ENCODE data around the gene RFXAP.

RFXAP gene

DNA sequence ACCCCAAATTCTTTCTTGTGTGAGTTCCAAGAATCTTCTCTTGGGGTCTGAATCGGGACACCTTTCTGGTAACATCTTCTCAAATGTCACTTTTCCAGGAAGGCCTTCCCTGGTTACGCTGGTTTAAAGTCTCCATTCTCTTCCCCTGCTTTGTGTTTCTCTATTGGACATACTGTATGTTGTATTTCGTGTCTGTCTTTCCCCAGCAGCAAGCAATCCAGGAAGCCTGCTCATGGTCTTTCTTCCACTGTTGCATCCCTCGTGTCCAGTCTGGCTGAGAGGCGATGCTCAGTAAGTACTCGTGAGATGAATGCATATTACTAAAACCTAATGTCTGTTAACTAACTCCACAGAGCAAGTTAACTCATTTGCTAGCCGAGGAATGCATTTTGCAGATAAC, 43.7 kb downstream of the RFXAP start:
- TF ChIP-seq ZFX (IDR thresholded peaks at IDR 0.05) = no peak
- TF ChIP-seq, protein P1, sequence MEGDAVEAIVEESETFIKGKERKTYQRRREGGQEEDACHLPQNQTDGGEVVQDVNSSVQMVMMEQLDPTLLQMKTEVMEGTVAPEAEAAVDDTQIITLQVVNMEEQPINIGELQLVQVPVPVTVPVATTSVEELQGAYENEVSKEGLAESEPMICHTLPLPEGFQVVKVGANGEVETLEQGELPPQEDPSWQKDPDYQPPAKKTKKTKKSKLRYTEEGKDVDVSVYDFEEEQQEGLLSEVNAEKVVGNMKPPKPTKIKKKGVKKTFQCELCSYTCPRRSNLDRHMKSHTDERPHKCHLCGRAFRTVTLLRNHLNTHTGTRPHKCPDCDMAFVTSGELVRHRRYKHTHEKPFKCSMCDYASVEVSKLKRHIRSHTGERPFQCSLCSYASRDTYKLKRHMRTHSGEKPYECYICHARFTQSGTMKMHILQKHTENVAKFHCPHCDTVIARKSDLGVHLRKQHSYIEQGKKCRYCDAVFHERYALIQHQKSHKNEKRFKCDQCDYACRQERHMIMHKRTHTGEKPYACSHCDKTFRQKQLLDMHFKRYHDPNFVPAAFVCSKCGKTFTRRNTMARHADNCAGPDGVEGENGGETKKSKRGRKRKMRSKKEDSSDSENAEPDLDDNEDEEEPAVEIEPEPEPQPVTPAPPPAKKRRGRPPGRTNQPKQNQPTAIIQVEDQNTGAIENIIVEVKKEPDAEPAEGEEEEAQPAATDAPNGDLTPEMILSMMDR (conservative IDR thresholded peaks at IDR 0.05) = no peak
- H3K27ac ChIP-seq = no peak overlapping the region

DNA sequence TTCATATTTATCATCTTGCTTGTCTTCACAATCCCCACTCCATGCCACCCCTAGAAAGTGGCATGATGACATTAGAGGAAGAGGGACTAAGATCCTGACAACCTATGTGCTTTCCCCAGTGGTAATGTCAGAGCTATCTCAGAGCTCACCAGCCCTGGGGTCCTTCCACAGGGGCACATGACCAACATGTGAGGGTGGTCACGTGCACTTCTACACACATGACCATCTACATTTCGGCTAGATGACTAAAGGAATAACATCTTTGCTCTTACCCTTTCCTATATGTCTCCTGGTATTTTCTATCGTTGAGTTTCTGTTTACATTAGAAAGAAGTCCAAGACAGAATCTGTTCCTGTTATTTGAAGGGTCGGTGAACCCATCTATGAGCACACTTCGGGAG, 46.2 kb downstream of the RFXAP start:
- H3K27ac ChIP-seq = no peak overlapping the region
- no peak for TF ChIP-seq ZFX (IDR thresholded peaks at IDR 0.05)
- TF ChIP-seq, protein P1 (conservative IDR thresholded peaks at IDR 0.05) = no peak

DNA sequence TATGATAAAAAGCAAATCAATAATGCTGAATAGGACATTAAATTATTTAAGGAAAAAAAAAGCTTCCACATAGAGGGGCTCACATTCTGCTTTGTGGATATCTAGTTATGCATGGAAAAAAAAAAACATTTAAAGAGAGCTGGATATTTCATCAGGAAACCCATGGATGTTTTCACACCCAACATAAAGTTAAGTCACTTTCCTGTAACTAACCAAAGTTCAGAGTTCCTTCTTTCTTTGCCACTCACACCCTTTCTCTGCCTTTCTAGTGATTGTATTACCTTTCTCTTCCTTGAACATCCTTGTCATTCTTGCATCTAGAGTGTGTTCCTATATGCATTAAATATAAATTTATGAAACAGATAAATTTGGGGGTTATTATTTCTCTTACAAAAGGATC, 47.2 kb downstream of the RFXAP start:
- H3K27ac ChIP-seq = no peak overlapping the region
- no peak for TF ChIP-seq ZFX (IDR thresholded peaks at IDR 0.05)
- TF ChIP-seq, protein P1 (conservative IDR thresholded peaks at IDR 0.05) = no peak

DNA sequence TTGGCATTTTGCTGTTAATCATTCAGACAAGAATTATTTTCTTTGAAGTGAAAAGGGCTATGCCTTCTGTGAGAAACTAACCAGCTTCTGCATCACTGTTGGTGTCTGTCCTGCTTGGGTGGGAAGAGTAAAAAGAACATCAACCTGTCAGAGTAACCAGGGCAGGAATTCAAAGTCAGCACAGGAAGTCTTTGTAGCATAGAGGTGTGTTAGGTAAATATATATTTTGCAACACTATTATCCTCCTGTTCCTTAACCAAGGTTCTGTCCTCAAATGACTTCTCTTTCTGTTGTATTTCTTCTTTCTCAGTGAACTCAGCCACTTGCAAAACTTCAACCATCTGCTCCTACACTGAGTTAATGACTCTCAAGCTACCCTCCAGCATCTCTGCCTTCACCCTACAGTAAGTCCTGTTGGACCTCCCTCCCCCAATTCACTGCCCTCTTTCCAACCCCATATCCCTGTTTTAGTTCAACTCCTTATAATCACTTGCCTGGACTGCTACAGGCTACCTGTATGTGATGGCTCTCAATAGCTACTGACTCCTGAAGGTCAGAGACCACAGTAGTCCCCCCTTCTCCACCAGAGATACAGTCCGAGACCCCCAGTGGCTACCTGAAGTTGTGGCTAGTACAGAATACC, 51.1 kb downstream of the RFXAP start:
- no peak overlapping the region for H3K27ac ChIP-seq
- TF ChIP-seq, protein P1 (conservative IDR thresholded peaks at IDR 0.05) = no peak
- TF ChIP-seq ZFX (IDR thresholded peaks at IDR 0.05) = no peak

DNA sequence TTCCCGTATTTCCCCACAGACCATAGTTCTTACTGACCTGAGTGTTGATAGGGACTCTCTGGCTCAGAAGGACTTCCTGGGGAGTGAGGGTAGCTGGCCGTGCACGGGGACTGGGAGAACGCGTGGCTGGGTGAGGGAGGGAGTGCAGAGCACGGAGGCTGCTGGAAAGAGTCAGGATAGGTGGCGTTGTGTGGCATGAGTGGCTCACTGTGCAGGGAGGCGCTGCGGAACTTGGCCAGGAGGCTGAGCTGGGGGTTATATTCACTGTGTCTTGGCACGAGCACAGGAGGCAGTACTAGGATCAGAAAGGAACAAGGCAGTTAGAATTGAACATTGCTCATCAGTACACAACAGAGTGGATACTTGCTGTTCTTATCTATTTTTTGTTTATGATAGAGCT, 53.6 kb downstream of the RFXAP start:
- no peak for TF ChIP-seq ZFX (IDR thresholded peaks at IDR 0.05)
- TF ChIP-seq, protein P1 (conservative IDR thresholded peaks at IDR 0.05) = no peak

DNA sequence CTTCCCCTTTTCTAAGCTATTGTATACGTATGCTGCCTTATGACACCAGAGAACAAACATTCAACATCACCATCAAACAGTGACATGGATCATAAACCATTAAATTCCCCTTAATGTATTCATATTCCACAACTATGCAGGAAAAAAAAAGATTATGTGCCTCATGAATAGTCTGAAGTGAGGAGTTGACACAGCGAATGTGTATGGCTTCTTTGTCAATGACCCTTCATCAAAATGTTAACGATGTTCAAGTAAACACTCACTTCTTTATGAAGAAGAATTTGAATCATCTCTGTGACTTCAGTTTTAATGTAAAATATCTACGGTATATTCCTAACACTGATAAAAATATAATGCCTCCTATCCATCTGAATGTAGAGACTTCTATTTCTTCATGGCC, 56.4 kb downstream of the RFXAP start:
- no peak overlapping the region for H3K27ac ChIP-seq
- TF ChIP-seq, protein P1 (conservative IDR thresholded peaks at IDR 0.05) = no peak
- no peak for TF ChIP-seq ZFX (IDR thresholded peaks at IDR 0.05)

More for the DNA sequence above, 53.6 kb downstream of the RFXAP start:
- H3K27ac ChIP-seq = no peak overlapping the region

DNA sequence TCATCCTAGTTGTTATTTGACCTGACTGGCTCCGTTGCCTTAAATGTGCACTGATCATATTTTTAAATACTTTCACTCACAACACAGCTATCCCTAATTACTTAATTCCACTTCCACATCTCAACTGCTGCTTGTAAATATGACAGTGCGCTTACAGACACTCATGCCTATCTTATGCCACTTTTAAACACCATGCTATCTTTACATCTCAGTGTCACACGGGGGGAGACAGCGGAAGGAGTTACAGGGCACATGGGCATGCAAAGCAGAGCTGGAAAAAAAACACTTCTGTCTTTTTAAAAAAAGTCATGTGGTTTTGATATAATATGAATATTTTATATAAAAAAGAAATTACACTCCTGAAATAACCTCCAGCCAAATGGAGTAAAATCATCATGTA, 56.9 kb downstream of the RFXAP start:
- H3K27ac ChIP-seq = no peak overlapping the region
- no peak for TF ChIP-seq ZFX (IDR thresholded peaks at IDR 0.05)
- TF ChIP-seq, protein P1 (conservative IDR thresholded peaks at IDR 0.05) = no peak
